Lower leg skin (tissue), 3 donors: ENCODE data around the gene CTNNB1.

ENCODE experiments used
- CTCF ChIP-seq, 3 donors: fragments of 450-650 bp; IDR thresholded peaks; one replicate each; pipeline ENCODE4 v1.5.1; 2016; ENCODE audit warnings: antibody characterized with exemption in 3 of 3, mild to moderate bottlenecking in 3 of 3, moderate library complexity in 2 of 3
- POLR2A ChIP-seq, 2 donors: fragments of 450-650 bp; IDR thresholded peaks; one replicate each; pipeline ENCODE4 v1.6.1; 2016 to 2017; ENCODE audit warnings: antibody characterized with exemption in 2 of 2, mild to moderate bottlenecking in 1 of 2, moderate library complexity in 1 of 2

- no peak for TF ChIP-seq CTCF (IDR thresholded peaks at IDR 0.05)
- no peak for TF ChIP-seq POLR2A (IDR thresholded peaks at IDR 0.05)
Measured at GRCh38 chr3:41169023-41169422, 30.3 kb upstream of the CTNNB1 start.
